GM19238 (cell line): ENCODE data around the gene NME7.
"Not testable (repeated sequence)": the region's sequence is repeated elsewhere in the genome, so short reads cannot be mapped to it uniquely, and the experiment has no call there.

Experiments used
- DNase-seq: peaks from one replicate; pipeline ENCODE4 v3.0.0; 2011; ENCODE audit warnings: low spot score; ENCODE audit not compliant: insufficient read length

Gene NME7

GRCh38 chr1:169235568-169235967 lies 132.0 kb downstream of the NME7 start:
- no peak for DNase-seq

- no peak for DNase-seq
Observed at GRCh38 chr1:169234780-169235179, 132.8 kb downstream of the NME7 start.

- no peak for DNase-seq
Observed at GRCh38 chr1:169217636-169218035, 150.0 kb downstream of the NME7 start.

GRCh38 chr1:169214598-169214997 lies 153.0 kb downstream of the NME7 start:
- no peak for DNase-seq

GRCh38 chr1:169212088-169212487 lies 155.5 kb downstream of the NME7 start:
- no peak for DNase-seq

GRCh38 chr1:169207797-169208520 lies 159.6 kb downstream of the NME7 start:
- no peak for DNase-seq

GRCh38 chr1:169204157-169204556 lies 163.4 kb downstream of the NME7 start:
- DNase-seq, result no peak

- DNase-seq, result no peak
Observed at GRCh38 chr1:169202791-169203665, 164.6 kb downstream of the NME7 start.

- DNase-seq, result no peak
Observed at GRCh38 chr1:169201084-169201619, 166.4 kb downstream of the NME7 start.

- no peak for DNase-seq
Observed at GRCh38 chr1:169200319-169200718, 167.3 kb downstream of the NME7 start.

- DNase-seq, result no peak
Observed at GRCh38 chr1:169196581-169196980, 171.0 kb downstream of the NME7 start.

- DNase-seq, result no peak
Observed at GRCh38 chr1:169196161-169196560, 171.4 kb downstream of the NME7 start.

- no peak for DNase-seq
Observed at GRCh38 chr1:169193191-169193850, 174.3 kb downstream of the NME7 start.

- DNase-seq, result no peak
Observed at GRCh38 chr1:169186106-169186505, 181.5 kb downstream of the NME7 start.

GRCh38 chr1:169184812-169185211 lies 182.8 kb downstream of the NME7 start:
- DNase-seq, result no peak

- DNase-seq, result no peak
Observed at GRCh38 chr1:169180174-169180573, 187.4 kb downstream of the NME7 start.

- DNase-seq, result not testable (repeated sequence)
Observed at GRCh38 chr1:169179431-169179830, 188.2 kb downstream of the NME7 start.

- no peak for DNase-seq
Observed at GRCh38 chr1:169175461-169175860, 192.1 kb downstream of the NME7 start.

GRCh38 chr1:169163059-169163458 lies 204.5 kb downstream of the NME7 start:
- no peak for DNase-seq

- DNase-seq, result no peak
Observed at GRCh38 chr1:169161496-169162194, 206.0 kb downstream of the NME7 start.

GRCh38 chr1:169160845-169161495 lies 206.6 kb downstream of the NME7 start:
- DNase-seq, result no peak
